HG02763 (cell line): ENCODE data around the gene OR4D6.
"Not testable (repeated sequence)": the region's sequence is repeated elsewhere in the genome, so short reads cannot be mapped to it uniquely, and the experiment has no call there.

Experiments
- ATAC-seq: cut with Tn5 transposase; IDR thresholded peaks from one replicate; pipeline ENCODE4 v1.9.1; 2021; ENCODE audit warnings: mild to moderate bottlenecking, moderate library complexity; ENCODE audit not compliant: unreplicated experiment

The OR4D6 gene

DNA sequence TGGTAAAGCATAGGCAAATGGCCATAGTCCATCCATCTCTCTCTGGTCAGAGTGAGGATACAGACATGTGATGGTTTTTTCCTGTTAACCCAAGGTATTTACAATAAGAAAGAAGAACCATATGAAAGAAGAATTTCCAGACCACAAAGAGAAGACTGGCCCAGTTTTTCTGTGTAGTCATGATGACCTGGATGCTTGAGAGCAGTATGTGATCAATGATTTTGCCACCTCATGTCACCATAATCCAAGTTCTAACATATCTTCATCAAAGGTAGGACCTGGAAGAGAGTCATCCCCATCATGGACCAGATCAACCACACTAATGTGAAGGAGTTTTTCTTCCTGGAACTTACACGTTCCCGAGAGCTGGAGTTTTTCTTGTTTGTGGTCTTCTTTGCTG, at the start of gene OR4D6:
Gene OR4D6, plus strand, starts transcription at position 301 of the 400 bp plus-strand sequence. Its CDS starts 0 bp downstream, at position 301.
- ATAC-seq, result no peak

DNA sequence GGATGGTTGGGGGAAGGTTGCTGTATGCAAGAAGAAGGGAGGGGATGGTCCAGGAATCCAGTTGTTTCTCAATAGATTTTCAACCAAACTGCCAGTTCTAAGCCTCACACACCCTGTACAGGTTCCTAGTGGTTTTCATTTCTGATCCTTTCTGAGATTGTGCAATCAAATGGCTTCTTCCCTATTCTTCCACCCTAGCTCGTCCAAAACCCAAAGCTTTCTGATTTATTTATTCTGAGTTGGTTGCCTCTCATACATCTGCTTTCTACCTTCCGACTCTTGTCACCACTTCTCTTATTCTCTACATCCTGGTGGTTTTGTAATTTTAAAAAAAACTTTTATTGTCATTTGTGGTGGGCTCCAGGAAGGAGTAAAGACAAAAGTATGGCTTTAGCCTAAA, 43.1 kb upstream of the OR4D6 start:
- ATAC-seq, result no peak

DNA sequence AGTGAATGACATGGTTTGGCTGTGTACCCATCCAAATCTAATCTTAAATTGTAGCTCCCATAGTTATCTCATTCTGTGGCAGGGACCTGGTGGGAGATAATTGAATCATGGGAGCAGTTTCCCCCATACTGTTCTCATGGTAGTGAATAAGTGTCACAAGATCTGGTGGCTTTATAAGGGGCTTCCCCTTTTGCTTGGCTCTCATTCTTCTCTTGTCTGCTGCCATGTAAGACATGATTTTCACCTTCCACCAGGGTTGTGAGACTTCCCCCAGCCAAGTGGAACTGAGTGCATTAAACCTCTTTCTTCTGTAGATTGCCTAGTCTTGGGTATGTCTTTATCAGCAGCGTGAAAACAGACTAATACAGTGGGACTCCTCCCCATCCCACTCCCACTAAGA, 41.6 kb upstream of the OR4D6 start:
- ATAC-seq, result no peak

DNA sequence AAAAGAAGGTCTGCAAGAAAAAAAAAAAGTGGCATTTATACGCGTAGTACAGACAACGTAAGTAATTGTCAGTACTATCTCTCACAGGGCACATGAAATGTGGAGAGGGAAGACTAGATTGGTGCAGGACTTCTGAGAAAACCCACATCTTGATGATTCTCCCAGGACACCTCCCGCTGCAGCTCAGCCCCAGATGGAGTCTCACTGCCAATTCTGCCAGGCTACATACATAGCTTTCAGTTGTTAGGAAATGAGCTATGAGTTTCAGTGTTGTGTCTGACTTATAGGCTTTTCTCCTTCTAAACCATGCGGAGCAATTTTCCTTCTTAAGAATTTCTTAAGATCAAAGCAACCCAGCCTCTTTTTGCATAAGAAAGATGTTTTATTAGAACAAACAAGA, 40.1 kb upstream of the OR4D6 start:
- ATAC-seq, result no peak

DNA sequence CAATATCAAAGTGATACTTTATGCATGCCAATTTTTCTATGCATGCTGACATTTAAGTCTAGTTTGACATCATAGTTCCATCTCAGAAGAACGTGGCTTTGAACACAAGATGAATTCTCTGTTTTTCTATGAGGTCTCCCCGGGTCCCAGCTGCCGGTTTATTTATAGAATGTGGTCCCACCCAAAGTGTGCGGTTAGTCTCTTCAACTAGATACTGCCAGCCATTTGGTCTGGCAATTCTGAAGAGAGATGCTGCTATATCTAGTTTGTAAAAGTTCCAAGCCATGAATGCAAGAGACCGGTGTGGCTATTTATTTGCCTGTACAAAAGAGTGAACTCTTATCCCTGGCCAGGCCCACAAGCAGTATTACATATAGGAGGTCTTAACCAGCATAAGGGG, 39.7 kb upstream of the OR4D6 start:
- no peak for ATAC-seq

DNA sequence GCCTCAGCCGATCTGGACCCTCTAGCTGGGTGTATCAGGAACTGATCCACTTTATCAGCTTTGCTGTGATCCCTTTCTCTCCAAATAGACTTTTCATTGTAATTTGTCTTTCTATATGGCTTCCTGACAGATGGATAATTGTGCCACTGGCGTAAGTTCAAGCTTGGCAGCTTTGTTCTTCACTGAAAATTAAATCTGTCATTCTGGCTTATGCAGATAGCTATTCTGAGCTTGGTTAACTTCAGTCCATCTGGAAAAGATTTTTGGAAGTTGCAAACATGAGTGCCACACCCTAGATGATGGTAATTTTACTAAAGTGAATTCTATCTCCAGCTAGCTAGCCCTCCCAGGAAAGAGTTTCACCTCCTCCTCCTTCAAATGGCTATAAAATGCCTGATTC, 38.6 kb upstream of the OR4D6 start:
- ATAC-seq, result no peak

DNA sequence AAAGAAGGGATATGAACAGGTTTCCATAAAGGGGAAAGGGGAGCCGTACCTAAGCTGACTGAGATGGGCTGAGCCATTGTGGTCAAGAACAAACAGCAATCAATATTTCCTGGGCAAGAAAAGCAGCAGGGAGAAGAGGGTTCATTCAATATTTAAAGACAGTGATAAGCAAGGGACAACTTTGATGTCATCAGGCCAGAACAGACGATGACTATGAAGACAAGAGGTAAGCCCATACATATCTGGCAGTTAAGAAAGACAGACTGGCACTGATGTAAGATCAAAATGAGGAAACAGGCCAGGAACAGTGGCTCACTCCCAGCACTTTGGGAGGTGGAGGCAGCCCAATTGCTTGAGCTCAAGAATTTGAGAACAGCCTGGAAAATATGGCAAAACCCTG, 32.9 kb upstream of the OR4D6 start:
- ATAC-seq, result no peak

DNA sequence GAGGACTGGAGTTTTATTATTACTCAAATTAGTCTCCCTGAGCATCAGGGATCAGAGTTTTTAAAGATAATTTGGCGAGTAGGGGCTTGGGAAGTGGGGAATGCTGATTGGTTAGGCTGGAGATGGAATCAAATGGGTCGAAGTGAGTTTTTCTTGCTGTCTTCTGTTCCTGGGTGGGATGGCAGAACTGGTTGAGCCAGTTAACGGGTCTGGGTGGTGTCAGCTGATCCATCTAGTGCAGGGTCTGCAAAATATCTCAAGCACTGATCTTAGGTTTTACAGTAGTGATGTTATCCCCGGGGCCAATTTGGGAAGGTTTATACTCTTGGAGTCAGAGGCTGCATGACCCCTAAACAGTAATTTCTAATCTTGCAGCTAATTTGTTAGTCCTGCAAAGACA, 31.6 kb upstream of the OR4D6 start:
- no peak for ATAC-seq

DNA sequence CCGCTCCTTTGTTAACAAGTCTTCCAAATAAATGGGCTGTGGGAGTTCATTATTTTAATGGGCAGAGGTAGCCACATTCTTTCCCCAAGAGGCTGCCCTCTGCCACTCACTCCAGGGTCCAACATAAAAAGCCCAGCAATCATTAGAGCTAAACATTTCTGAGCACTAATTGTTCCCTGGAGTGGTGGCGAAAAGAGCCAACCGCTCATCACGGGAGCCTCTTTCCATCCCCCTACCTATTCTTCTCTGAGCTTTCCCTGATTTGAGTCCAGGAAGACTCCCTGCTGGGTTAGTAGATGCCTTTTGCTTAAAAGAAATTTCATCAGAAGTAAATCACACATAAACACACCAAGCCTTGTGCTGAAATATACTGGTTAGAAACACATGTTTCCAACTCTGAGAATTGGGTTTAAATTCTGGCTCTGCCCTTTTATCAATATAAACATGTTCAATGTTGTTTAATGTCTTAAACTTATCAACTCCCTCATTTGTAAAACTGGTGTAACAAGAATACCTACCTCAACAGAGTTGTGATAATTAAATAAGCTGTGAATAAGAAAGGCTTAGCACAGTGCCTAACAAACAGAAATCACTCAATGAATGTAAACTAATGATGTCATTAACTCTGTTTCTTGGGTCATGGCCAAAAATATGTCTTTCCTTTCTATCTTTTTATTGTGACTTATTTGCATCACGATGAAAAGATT, 30.2 kb upstream of the OR4D6 start, which contains the start of gene OR5A2:
Gene OR5A2, minus strand, starts transcription at position 53 of the 707 bp plus-strand sequence. CDS start 3,460 bp downstream, outside the sequence.
- no peak for ATAC-seq

DNA sequence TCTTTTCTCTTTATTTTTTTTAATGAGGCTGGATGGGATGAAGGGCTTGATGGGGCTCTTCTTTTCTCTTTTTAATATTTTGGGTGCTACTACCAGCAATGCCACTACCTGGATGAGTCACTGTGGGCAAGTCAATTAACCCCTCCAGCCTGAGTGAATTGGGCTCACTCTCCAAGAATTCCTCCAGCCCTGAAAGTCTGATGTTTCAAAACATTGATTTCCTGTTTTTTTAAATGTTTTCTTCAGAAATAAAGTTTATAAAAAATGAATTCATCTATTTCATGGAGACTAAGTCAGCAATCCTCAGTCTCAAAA, 29.7 kb upstream of the OR4D6 start:
- no peak for ATAC-seq

DNA sequence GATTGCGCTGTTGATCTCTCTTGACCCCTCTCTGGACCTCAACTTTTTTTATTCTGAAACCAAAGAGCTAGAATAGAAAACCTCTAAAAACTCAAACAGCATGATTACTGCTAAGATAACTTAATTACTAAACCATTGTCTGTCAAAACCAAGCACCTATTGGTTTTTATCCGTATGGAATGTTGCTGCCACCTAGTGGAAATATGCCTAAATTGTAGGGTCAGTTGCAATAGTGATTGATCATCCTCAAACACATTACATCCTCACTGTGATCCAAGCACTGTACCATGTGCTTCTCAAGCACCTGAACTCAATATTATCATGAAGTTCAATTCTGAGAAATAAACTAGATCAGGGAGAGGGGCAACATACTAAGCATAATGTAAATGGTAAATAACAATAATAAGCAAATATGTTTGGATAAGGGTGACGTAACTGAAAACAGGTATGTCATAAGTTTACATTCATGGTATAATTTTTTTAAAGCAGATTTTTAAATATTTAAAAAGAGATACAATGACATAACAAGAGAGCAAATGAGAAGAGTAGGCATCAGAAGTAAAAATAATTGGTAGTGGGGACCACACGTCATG, 26.7 kb upstream of the OR4D6 start:
- ATAC-seq, result peak; percentile 66

DNA sequence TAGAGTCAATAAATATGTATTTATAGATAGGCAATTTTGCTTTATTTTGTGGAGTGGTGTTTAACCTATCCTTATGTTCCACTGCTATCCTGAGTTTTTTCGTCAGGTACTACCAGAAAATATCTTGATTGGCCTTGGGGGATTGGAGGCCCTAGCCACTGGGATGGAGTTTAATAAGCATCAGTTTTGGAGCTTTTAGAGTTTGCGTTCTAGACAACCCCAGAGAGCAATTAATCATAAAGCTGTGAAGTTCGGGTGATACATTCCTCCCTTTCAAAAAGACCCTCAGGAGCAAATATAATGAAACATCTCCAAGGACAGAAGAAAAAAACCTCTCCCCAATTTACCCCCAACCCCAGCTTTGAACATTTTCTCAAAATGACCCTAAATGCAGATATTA, 20.6 kb upstream of the OR4D6 start, which contains the start of gene OR5A1:
Gene OR5A1, plus strand, starts transcription at position 301 of the 400 bp plus-strand sequence. CDS start 6,700 bp downstream, outside the sequence.
- no peak for ATAC-seq

DNA sequence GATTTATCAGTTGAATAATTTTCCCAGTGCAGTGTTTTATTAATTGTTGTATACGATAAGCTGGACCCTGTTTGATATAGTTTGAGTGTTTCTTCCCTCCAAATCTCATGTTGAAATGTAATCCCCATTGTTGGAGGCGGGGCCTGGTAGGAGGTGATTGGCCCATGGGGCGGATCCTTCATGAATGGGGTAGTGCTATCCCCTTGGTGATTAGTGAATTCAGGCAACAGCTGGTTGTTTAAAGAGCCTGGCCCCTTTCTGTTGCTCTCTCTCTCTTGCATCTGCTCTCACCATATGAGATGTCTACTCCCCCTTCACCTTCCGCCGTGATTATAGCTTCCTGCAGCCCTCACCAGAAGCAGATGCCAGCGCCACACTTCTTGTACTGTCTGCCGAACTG, 19.0 kb upstream of the OR4D6 start:
- ATAC-seq, result no peak

DNA sequence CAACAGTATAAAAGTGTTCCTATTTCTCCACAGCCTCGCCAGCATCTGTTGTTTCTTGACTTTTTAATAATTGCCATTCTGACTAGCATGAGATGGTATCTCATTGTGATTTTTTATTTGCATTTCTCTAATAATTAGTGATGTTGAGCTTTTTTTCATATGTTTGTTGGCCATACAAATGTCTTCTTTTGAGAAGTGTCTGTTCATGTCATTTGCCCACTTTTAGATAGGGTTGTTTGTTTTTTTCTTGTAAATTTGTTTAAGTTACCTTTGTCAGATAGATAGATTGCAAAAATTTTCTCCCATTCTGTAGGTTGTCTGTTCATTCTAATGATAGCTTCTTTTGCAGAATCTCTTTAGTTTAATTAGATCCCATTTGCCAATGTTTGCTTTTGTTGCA, 11.1 kb upstream of the OR4D6 start:
- not testable (repeated sequence) for ATAC-seq

DNA sequence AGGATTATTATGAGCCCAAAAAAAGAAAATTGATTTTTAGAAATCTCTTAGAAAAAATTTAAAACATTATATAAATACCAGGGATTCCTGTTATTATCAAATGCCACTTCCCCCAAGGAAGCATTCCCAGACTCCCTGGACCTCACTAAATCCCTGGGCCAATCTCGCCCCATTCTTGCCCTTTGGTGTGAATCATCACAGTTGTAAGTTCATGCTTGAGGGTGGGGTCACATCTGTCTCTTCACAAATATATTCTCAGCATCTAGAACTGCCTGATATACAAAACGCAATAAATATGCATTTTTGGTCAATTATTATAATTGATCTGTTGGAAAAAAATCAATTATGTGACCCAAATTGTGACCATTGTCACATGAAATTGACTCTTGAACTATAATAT, 8.3 kb upstream of the OR4D6 start:
- no peak for ATAC-seq

DNA sequence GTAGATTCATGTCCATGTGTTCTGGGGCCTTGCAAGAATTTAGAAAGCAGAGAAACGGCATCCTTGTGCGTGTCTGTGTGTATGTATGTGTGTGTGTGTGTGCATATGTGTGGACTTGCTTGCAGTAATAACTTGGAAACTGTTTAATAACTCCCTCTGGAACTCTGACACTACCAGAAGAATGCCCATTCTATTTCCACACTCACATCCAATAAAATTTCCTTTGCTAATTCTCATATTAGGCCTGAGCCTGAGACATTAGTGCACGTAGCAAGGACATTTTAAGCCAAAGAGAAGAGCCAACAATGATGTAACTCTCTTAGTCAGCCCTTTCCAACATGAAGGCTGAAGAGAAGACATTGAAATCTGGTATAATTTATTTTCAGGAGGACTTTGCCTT, 3.2 kb downstream of the OR4D6 start:
- ATAC-seq, result no peak

DNA sequence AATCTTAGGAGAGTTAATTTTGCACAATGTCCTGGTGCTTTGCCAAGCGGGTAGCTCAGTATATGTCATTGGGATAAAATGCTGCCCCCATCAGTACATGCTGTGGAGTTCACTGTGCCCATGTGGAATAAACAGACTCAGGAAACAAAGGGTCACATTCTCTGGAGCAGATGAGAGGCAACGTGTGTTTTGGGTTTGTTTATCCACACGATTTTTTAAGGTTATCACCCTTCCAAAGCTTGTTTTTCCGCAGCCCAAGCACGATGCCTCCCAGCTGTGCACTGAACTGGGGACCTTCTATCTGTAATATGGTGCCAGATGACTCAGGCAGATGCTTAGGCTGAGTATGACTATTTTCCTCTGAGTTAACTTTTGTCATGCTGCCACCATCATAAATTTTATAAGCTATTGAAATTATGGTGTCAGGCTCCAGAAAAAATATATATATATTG, 6.5 kb downstream of the OR4D6 start:
- no peak for ATAC-seq

DNA sequence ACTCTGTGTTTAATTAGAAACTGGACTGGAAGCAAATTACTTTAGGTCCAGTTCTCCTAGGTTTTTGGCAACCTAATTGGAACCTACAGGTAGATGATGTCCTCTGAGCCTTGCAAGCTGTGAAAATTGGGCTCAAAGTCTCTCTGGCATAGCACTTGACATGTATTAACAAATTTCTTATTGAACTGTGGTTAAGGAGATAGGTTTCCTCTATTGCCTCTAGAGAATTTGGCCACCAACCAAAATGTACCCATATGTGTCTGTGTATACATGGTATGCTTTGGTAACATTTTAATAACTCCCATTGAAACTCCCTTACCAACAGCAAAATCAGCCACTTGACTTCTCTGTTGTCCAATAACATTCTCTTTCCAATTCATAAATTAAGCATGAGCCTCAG, 16.3 kb downstream of the OR4D6 start, which contains the start of gene OR4D10:
Gene OR4D10, plus strand, starts transcription at position 301 of the 400 bp plus-strand sequence. CDS start 4,115 bp downstream, outside the sequence.
- ATAC-seq, result no peak

DNA sequence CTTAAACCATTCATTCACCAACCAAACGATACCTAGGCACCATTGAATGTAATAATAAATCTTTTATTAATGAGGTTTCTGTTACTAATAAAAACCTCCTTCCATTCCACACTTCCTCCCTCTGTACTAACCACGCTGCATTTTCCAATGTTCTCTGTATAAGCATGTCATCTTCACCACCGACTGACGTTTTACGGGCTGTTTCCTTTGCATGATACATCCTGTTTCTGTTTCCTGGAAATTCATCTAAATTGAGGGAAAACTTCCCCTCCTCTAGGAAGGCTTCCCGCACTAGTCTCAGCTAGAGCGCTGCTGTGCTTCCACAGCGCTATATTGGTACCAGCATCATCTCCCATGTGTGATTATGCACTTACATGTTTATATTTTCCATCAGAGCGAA, 18.4 kb downstream of the OR4D6 start:
- no peak for ATAC-seq

DNA sequence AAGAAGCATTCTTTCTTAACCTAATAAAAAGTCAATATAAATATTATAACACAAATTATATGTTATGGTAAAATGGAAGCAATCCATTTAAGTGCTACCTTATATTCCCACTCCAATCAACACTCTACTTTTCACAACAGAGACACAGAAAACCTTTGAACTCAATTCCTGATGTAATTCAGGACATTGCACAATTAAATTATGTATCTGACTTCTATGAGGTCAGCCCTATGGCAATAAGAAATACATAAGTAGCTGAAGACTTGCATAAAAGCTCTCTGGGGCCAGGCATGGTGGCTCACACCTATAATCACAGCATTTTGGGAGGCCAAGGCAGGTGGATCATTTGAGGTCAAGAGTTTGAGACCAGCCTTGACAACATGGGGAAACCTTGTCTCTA, 23.1 kb downstream of the OR4D6 start:
- no peak for ATAC-seq

DNA sequence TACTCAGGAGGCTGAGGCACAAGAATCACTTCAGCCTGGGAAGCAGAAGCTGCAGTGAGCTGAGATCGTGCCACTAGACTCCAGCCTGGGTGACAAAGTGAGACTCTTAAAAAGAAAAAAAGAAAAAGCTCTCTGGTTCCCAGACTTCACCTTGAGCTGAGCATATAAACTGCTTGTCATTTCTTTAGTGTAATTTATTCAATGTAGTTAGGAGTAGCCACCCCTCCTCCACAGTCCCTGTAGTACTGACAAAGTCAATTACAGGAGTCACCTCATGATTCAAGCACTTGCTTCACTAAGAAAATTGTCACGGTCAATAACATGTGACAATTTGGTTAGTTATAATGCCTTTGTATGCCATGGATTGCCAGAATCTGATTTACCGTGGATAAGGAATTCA, 23.6 kb downstream of the OR4D6 start:
- ATAC-seq, result no peak

DNA sequence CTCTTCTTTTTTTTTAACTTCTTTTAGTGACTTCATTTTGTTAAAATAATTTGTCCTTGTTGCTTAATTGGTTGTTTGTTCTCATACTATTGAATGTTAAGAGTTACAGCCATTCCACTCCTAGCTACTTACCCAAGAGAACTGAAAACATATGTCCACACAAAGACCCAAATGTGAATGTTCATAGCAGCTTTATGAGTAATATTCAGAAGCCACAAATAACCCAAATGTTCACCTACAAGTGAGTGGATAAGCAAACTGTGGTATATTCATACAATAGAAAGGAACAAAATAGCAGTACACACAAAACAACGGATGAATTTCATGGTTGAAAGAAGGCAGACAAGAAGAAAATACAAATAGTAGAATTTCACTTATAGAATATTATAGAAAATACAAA, 45.2 kb downstream of the OR4D6 start:
- ATAC-seq, result no peak

DNA sequence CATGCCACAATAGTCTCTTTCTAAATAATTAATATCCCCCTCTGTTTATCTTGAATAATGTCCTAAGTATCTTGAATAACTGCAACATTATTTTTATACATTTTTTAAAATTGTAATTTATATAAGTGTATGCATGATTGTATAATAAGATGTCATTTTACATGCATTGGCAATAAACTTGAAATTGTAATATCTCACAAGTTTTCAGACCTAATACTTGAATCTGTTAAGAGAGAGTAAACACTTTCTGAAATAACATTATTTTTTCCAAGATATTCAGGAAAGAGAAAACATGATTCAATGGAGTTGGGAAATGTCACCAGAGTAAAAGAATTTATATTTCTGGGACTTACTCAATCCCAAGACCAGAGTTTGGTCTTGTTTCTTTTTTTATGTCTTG, 46.5 kb downstream of the OR4D6 start, which contains the start of gene OR4D11:
Gene OR4D11, plus strand, starts transcription at position 301 of the 400 bp plus-strand sequence. Its CDS starts 0 bp downstream, at position 301.
- ATAC-seq, result no peak
